Epithelial cell of proximal tubule (primary cell): ENCODE data around the gene MAD1L1. TPM values are rescaled to one million over a fixed set of nuclear protein-coding genes. Genes with fewer than 3 reads are reported as not detected.
"Not testable (repeated sequence)": the region's sequence is repeated elsewhere in the genome, so short reads cannot be mapped to it uniquely, and the experiment has no call there.

ENCODE experiments used
- DNase-seq: peaks from one replicate; pipeline ENCODE4 v3.0.0-alpha.2; 2011; ENCODE audit warnings: low read depth
- H3K4me3 ChIP-seq: 2 replicates; pipeline ENCODE4 v1.5.1; 2011; ENCODE audit warnings: low read depth, mild to moderate bottlenecking, low read length
- CTCF ChIP-seq: conservative IDR thresholded peaks from 2 replicates; pipeline ENCODE4 v1.5.1; 2012; ENCODE audit warnings: low read depth, mild to moderate bottlenecking, low read length
- total RNA-seq: library from RNA; depleted of rRNA; stranded (reverse); fragments of >200 nt; gene quantifications from 2 replicates; pipeline ENCODE4 v1.2.3, GENCODE V29; 2015

The MAD1L1 gene
- total RNA-seq, 1 donor from 2014 or later: 83.4 TPM

GRCh38 chr7:1845536-1846311, 387.0 kb downstream of the MAD1L1 start:
- DNase-seq: no peak
- TF ChIP-seq CTCF: no peak
- H3K4me3 ChIP-seq: no peak overlapping the region

GRCh38 chr7:1844951-1845390, 387.8 kb downstream of the MAD1L1 start:
- no peak overlapping the region for H3K4me3 ChIP-seq
- TF ChIP-seq CTCF: no peak
- no peak for DNase-seq

- no peak for DNase-seq
- H3K4me3 ChIP-seq: no peak overlapping the region
- no peak for TF ChIP-seq CTCF
These were observed 388.3 kb downstream of the MAD1L1 start for GRCh38 chr7:1844336-1844950.

- TF ChIP-seq CTCF: no peak
- DNase-seq: no peak
- H3K4me3 ChIP-seq: no peak overlapping the region
These were observed 388.8 kb downstream of the MAD1L1 start for GRCh38 chr7:1843921-1844335.

- no peak for TF ChIP-seq CTCF
- no peak for DNase-seq
- no peak overlapping the region for H3K4me3 ChIP-seq
These were observed 389.4 kb downstream of the MAD1L1 start for GRCh38 chr7:1843271-1843861.

GRCh38 chr7:1842321-1843221, 390.2 kb downstream of the MAD1L1 start:
- no peak for DNase-seq
- TF ChIP-seq CTCF: no peak
- H3K4me3 ChIP-seq: no peak overlapping the region

- DNase-seq, H3K4me3 ChIP-seq: not testable (repeated sequence)
These were observed 391.3 kb downstream of the MAD1L1 start for GRCh38 chr7:1841286-1842021.

GRCh38 chr7:1840744-1841143, 392.0 kb downstream of the MAD1L1 start:
- not testable (repeated sequence) for DNase-seq, H3K4me3 ChIP-seq
